Skeletal muscle cell (primary cell): Measurements from ENCODE around the gene PRR22.
"Not testable (repeated sequence)": the region's sequence is repeated elsewhere in the genome, so short reads cannot be mapped to it uniquely, and the experiment has no call there.

Experiments
- DNase-seq: peaks from one replicate; pipeline ENCODE4 v3.0.0-alpha.2; 2010; ENCODE audit warnings: low read depth
- H3K4me3 ChIP-seq: 2 replicates; pipeline ENCODE4 v1.5.1; 2011; ENCODE audit warnings: low read depth, mild to moderate bottlenecking, control low read depth, low read length, moderate library complexity

PRR22 gene

GRCh38 chr19:5772416-5772815 lies 12.1 kb downstream of the PRR22 start:
- DNase-seq = no peak
- H3K4me3 ChIP-seq = no peak overlapping the region

DNA sequence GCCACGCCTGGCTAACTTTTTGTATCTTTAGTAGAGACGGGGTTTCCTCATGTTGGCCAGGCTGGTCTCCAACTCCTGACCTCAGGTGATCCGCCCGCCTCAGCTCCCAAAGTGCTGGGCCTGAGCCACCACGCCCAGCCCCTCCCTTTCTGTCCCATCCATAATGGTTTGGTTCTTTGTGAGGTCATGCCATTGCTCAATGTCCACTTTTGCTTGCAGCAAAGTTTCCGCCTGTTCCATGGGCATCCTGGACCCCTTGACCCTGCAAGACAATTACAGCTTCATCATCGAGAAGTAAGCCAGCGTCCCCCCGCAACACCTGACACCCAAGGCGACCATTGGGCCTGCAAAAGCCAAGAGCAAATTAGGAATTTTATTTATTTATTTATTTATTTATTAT lies 16.6 kb downstream of the PRR22 start:
- no peak overlapping the region for H3K4me3 ChIP-seq
- no peak for DNase-seq

- DNase-seq = no peak
- no peak overlapping the region for H3K4me3 ChIP-seq
Observed at GRCh38 chr19:5765220-5765619, 19.3 kb downstream of the PRR22 start.

DNA sequence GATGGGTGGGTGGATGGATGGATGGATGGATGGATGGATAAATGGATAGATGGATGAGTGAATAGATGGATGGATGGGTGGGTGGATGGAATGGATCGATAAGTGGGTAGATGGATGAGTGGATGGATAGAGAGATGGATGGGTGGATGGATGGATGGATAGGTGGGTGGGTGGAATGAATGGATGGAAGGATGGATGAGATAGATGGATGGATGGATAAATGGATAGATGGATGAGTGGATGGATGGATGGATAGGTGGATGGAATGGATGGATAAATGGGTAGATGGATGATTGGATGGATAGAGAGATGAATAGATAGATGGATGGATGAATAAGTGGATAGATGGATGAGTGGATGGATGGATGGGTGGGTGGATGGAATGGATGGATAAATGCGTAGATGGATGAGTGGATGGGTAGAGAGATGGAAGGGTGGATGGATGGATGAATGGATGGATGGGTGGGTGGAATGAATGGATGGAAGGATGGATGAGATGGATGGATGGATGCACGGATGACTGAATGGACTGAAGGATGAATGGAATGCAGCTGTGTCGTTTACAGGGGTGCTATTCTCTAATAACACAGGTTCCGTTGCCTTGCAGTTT lies 21.8 kb downstream of the PRR22 start:
- no peak for DNase-seq
- H3K4me3 ChIP-seq = no peak overlapping the region

DNA sequence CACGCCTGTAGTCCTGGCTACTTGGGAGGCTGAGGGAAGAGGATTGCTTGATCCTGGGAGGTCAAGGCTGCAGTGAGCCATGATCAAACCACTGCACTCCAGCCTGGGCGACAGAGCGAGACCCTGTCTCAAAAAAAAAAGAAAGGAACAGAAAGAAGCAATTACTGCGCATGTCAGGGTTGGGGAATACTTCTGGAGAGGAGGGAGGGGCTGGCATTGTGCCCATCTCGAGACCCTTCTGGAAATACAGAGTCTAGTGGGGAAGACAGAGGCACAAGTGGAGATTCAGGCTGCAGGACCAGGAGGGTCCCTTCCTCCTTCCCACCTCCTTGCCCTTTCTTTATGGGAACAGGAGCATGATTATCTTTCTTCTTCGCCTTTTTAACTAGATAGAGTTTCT lies 30.8 kb downstream of the PRR22 start:
- no peak for DNase-seq
- H3K4me3 ChIP-seq = no peak overlapping the region

GRCh38 chr19:5751709-5752108 lies 32.8 kb downstream of the PRR22 start:
- H3K4me3 ChIP-seq = no peak overlapping the region
- no peak for DNase-seq

DNA sequence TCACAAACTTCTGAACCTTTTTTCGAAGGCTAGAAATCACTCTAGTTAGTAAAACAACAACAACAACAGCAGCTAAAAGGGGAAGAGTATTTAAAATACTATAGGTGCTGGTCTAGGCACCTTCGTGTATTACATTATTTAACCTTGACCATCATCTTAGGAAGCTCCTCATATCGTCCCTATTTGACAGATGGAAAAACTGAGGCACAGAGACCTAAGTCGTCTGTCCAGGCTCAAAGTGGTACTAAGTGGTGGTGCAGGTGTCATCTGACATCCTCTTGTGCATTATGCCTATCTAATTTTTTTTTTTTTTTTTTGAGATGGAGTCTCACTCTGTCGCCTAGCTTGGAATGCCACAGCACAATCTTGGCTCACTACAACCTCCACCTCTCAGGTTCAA lies 35.0 kb downstream of the PRR22 start:
- H3K4me3 ChIP-seq = no peak overlapping the region
- no peak for DNase-seq

DNA sequence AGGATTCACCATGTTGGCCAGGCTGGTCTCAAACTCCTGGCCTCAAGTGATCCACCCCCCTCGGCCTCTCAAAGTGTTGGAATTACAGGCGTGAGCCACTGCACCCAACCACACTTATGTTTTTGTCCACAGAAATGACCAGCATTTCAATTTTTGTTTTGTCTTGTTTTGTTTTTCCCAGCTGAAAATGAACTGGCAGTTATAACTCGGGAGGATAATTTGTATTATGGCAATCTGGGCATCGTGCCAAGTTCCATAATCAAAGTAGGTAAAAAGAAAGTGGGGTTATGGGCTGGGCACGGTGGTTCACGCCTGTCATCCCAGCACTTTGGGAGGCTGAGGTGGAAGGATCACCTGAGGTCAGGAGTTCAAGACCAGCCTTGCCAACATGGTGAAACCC lies 35.6 kb downstream of the PRR22 start:
- H3K4me3 ChIP-seq, DNase-seq: not testable (repeated sequence)

- not testable (repeated sequence) for H3K4me3 ChIP-seq, DNase-seq
Observed at GRCh38 chr19:5744999-5745398, 39.5 kb downstream of the PRR22 start.

DNA sequence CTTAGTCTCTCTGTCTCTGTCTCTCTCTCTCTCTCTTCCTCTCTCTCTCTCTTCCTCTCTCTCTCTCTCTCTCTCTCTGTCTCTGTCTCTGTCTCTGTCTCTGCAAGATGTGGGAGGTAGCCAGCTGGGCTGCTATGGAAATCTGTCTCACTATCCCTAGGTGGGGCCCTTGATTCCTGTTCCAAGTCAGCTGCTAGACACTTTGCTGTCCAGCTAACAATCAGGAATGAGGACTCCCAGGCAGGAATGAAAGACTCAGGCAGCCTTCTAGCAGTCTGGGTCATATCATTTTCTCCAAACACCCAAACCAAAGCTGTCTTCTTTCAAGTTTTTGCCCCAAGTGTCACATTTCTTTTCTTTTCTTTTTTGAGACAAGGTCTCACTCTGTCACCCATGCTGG lies 40.9 kb downstream of the PRR22 start:
- H3K4me3 ChIP-seq = no peak overlapping the region
- DNase-seq = no peak

DNA sequence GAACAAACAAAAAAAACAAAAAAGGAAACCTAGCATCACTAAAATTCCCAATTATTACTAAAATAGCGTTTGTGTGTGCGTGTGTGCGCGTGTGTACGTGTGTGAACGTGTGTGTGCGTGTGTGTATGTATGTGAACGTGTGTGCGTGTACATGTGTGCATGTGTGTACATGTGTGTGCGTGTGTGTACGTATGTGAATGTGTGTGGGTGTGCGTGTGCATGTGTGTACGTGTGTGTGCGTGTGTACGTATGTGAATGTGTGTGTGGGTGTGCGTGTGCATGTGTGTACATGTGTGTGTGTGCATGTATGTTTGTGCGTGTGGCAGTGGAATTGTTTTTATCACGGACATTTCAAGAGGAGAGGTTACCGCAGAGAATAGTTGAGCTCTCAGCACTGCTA lies 42.5 kb downstream of the PRR22 start:
- DNase-seq = no peak
- H3K4me3 ChIP-seq = no peak overlapping the region

- no peak overlapping the region for H3K4me3 ChIP-seq
- DNase-seq = no peak
Observed at GRCh38 chr19:5738423-5738822, 46.1 kb downstream of the PRR22 start.

DNA sequence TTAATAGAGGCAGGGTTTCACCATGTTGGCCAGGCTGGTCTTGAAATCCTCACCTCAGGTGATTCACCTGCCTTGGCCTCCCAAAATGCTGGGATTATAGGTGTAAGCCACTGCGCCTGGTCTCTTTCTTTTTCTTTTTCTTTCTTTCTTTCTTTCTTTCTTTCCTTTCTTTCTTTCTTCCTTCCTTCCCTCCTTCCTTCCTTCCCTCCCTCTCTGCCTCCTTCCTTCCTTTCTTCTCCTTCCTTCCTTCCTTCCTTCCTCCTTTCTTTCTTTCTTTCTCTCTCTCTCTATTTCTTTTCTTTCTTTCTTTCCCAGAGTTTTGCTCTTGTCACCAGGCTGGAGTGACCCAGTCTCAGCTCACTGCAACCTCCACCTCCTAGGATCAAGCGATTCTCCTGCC lies 51.4 kb downstream of the PRR22 start:
- not testable (repeated sequence) for H3K4me3 ChIP-seq, DNase-seq
